Measurements from ENCODE around the gene FGF14.
"Not testable (repeated sequence)": the region's sequence is repeated elsewhere in the genome, so short reads cannot be mapped to it uniquely, and the experiment has no call there.

FGF14 gene

GRCh38 chr13:102040812-102041211 lies 361.0 kb downstream of the FGF14 start:
- no peak for DNase-seq (ENCODE audit: low read depth in 2 of 2)

DNA sequence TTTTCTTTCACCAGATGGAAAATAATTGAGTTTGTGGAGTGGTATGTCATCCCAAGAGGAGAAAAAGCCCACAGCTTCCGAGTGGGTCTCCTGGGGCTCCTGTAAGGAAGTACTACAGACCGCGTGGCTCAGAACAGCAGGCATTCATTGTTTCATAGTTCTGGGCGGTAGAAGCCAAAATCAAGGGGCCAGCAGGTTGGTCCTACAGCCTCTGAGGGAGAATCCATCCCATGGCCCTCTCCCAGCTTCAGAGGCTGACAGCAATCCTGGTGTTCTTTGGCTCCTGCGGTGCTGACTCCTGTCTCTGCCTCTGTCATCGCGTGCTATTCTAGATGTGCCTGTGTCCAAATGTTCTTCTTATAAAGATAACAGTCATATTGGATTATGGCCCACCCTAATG lies 362.6 kb downstream of the FGF14 start:
- no peak for DNase-seq (ENCODE audit: low read depth in 2 of 2)

DNA sequence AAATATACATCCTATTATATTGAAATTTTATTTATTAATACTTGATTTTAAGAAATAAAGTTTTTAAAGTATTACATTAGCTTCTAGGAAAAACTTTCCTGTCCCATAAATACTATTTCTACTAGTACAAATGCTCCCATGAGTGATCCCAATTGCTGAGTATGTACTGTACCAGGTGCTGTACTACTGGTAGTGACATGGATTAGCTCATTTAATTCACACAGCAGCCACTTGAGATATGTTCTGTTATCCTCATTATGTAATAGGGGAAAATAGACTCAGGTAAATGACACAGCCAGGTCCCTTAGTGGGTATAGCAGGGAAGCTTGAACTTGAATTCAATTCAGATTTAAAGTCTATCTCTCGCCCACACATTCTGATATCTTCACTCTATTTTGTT lies 363.1 kb downstream of the FGF14 start:
- no peak for DNase-seq (ENCODE audit: low read depth in 2 of 2)

DNA sequence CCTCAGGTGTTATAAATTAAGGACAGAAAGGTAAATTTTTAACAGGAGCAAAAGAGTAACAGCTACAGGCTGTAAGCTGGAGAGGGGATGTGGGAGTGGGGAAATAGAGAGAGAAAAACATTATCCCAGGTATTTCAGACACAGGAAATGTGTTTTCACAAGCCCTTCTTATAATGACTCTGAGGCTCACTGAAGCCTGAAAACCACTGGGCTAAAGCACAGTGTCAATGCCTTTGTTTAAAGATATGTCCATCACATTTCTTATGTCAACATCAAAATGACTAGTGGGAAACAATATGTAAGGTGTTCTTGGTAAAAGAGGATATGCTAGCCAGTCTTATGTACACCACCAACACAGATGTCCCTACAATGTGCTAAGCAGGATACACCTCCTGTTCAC lies 365.9 kb downstream of the FGF14 start:
- DNase-seq (ENCODE audit: low read depth in 2 of 2) = no peak

DNA sequence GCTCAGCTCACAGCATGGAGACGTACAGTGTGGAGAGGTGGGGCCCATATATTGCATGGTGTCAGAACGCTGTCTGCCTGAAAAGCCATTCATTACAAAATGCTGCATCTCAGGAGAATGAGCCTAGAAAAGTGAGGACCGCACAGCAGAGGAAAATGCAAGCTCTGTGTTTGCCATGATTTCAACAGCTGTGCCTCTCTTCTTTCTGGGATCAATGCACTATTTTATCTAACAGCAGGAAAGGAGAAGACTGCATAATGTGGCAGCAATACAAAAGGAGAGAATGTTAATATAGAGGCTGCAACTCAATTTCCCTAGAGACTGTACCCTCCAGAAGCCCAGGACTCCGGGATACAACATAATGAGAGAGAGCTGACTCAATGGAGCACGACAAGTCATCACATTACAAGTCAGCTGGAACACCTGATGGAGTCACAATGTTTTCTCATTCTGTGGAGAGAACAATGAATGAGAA lies 368.0 kb downstream of the FGF14 start:
- DNase-seq (ENCODE audit: low read depth in 2 of 2) = no peak

DNA sequence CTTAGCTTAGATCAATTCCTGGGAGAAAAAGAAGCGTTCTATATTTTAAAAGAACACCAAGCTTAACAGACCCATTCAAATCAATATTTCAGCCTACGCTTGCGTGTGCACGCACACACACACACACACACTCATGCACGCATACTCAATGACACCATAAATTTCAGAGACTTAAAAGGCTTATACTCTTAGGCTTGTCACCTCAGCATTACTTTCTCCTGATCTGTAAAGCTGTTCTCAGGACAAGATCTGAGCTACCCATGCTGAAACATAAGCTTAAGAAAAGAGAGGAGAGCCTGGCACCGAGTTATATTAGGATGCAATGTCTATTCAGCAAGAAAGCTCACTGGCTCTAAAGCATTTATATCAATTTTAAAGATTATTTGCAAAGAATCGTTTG lies 368.5 kb downstream of the FGF14 start:
- no peak for DNase-seq (ENCODE audit: low read depth in 2 of 2)

DNA sequence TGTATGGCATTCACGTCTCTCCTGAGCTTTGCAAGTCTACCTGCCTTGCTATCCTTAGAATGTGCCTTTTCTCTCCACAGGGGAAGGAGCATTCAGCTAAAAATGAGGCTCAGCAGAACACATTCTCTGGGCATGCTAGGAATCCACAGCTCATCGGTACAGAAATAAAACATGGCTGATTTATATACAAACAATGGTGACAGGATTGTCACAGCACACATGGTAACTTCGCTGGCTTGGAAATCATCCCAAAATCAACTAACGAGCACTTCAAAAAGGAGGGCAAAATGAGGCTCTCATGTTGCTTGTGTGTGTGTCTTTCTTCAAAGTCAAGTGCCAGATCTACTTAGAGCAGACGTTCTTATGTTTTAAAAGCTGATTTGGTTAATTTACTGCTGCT lies 373.0 kb downstream of the FGF14 start:
- DNase-seq (ENCODE audit: low read depth in 2 of 2) = no peak

DNA sequence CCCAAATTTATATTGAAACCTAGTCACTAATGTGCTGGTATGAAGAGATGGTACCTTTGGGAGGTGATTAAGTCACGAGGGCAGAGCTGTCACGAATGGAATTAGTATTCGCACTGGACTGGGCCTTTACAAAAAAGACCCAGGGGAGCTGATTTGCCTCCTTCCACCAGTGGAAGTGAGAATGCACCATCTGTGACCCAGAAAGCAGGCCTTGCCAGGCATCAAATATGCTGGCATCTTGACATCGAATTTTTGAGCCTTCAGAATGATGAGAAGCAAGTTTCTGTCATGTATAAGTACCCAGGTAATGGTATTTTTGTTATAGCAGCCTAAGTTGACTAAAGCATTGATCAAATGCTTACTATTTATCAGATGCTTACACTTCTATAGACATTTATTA lies 373.6 kb downstream of the FGF14 start:
- DNase-seq (ENCODE audit: low read depth in 2 of 2) = no peak

- DNase-seq (ENCODE audit: low read depth in 2 of 2) = no peak
Measured at GRCh38 chr13:102021777-102022176, 380.1 kb downstream of the FGF14 start.

- DNase-seq (ENCODE audit: low read depth in 2 of 2) = no peak
Measured at GRCh38 chr13:102020611-102021216, 381.1 kb downstream of the FGF14 start.

DNA sequence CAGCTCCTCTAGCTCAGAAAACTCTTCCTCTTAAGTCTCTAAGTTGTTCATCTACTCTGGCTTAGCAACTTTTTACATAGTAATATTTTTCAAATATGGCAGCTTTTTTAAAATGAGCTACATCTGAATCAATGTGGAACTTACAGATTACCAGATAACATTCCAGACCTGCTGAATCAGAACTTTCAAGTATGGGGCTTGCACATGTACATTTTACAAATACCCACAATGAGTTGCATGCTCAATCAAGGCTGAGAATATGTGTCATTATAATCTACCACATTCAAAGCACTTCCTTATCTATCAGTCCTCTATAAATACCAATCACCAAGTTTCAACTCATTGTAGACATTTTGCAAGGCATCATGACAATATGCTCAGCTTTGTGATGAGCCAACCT lies 383.1 kb downstream of the FGF14 start:
- no peak for DNase-seq (ENCODE audit: low read depth in 2 of 2)

DNA sequence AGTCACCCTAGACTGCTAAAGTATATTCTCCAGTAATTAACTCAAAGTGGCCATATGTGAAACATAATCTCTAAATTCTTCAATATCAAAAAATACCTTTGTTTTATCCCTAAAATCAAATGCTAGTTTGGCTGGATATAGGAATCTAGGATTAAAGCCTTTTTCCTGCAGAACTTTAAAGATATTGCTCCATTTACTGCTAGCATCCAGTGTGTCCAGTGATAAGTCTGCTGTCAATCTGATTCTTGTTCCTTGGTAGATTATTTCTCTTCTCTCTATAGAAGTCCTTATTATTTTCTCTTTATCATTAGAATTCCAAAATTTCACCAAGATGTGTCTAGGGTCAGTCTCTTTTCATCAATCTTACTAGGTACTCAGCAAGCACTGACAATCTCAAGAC lies 384.6 kb downstream of the FGF14 start:
- DNase-seq (ENCODE audit: low read depth in 2 of 2) = no peak

DNA sequence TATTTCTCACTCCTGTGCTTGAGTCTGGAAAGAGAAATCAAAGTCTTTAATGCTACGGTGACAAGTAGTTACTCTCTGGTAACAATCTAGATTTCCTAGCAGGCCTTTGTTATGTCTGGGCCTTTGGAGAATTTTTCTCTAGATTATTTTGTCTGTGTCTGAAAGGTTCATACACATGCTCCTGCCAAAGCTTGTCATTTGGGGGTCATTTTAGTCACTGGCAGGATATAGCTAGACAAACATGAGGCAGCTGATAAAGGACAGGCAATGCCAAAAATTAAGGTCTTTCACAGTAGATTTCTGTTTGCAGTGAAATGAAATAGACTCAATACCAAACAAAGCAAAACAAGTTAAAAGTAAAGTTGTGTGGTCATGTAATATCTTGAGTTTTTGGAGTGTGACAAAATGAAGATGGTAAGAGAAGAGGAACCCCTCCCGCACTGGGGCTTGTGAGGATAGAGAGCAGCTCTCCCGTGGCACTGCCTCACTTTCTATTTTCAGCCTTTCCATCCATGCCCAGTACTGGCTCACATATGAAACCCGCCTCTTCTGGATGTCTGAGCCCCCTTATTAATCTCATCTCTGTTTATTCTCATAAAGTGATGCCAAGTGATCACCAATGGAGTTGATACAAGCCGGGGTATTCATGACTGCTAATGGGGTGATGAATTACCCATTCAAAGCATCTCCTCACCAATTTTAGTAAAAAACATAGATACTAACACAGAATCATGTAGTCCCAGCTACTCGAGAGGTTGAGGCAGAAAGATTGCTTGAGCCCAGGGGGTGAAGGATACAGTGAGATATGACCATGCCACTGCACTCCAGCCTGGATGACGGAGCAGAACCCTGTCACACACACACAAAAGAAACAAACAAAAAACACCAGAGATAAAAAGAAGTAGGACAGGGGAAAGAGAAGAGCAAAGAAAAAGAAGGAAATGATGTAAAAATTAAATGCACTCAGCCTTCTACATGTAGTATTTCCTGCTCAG lies 389.3 kb downstream of the FGF14 start:
- no peak for DNase-seq (ENCODE audit: low read depth in 2 of 2)

DNA sequence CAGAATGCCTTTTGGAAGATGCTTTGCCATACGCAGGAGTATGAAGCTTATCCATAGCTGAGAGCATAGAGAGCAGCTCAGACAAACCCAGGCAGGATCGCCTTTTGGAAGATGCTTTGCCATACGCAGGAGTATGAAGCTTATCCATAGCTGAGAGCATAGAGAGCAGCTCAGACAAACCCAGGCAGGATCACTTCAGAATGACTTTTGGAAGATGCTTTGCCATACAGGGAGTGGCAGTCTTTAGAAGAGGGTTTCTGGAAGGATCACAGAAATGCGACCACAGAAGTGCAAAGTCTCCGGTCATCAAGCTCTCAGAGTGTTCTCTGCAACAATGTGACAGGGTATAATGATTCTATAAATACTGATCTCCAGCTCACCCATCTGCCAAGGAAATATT lies 390.4 kb downstream of the FGF14 start:
- DNase-seq (ENCODE audit: low read depth in 2 of 2) = not testable (repeated sequence)

GRCh38 chr13:102003848-102004570 lies 397.8 kb downstream of the FGF14 start:
- no peak for DNase-seq (ENCODE audit: low read depth in 2 of 2)

- DNase-seq (ENCODE audit: low read depth in 2 of 2) = no peak
Measured at GRCh38 chr13:102002287-102002686, 399.6 kb downstream of the FGF14 start.

DNA sequence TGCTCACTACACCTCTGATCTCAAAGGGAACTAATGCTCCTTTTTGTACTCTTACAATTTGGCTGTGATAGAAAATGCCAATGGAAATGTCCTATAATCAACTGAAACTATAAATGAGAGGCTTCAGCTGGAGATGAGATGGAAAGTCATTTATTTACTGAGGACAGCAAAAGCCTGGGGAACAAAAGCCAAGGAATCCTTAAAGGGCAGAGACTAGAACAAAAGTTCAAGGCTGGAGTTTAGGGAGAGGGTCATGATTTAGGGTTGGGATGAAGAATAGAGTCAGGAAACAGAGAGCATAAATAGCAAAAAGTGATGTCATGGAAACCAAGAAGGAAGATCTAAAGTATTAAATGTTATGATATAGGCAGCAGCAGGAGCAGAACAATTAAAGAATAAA lies 401.1 kb downstream of the FGF14 start:
- DNase-seq (ENCODE audit: low read depth in 2 of 2) = no peak

DNA sequence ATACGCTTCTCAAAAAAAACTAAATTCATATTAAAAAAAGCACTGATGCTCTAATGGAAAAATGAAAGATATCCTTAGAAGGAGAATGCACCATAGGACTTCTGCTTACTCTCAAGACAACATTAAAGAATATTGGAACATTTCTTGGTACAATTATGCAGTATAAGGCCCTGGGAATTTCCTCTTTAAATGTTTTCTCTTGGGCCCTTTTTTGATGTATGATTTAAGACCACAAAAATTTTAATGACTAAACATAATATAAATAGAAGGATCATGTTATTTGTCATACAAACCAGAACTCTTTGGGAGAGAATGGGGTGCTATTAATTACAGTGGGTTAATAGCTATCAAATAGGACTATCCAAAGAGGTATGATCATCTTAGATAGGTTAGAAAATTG lies 403.7 kb downstream of the FGF14 start:
- no peak for DNase-seq (ENCODE audit: low read depth in 2 of 2)

- DNase-seq (ENCODE audit: low read depth in 2 of 2) = no peak
Measured at GRCh38 chr13:101996954-101997353, 404.9 kb downstream of the FGF14 start.

DNA sequence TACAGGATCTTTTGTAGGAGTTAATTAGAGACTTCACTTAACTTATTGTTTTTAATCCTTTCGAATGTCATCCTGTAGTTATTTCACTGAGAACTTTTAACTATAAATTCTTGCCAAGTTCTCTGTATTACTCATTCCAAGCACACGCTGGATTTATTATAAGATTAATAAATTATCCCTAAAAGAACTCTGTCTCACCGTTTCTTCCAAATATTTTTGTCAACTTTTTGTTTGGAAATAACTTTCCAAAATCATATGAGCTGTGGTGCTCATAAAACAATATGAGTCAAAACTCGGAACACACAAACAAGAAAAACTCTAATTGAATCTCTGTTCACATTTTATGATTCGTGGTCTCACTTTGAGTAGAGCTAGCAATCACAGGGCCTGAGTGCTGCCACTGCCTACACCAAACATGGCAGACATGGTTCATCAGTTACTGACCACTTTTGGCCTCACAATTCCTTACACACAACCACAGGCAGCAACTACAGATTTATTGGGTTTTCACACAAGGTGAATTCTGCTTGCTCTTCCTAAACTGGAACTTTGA lies 412.0 kb downstream of the FGF14 start:
- no peak for DNase-seq (ENCODE audit: low read depth in 2 of 2)

GRCh38 chr13:101988140-101988539 lies 413.7 kb downstream of the FGF14 start:
- no peak for DNase-seq (ENCODE audit: low read depth in 2 of 2)

DNA sequence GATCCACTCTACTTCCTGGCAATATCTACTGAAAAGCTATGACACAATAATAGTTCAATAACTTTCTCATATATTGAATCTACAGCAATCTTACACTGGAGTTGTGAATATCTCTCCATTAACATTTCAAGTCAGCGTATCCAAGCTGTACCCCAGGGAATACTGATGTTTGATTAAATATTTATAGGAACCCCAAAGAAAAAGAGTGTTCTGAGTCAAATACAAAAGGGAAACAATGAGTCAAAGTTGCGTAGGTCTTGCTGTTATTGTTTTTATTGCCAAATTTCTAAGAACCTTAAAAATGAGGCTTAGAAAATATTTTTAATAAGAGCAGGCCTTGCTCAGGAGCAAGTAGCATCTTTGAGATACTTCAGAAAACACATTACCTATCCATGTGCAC lies 415.5 kb downstream of the FGF14 start:
- DNase-seq (ENCODE audit: low read depth in 2 of 2) = no peak
